Activated naive CD8-positive, alpha-beta T cell treated with anti-CD3 and anti-CD28 coated beads for 36 hours (primary cell): ENCODE measurements around the gene SYNGR1. TPM values are rescaled to one million over a fixed set of nuclear protein-coding genes. Genes with fewer than 3 reads are reported as not detected.
"Not testable (repeated sequence)": the region's sequence is repeated elsewhere in the genome, so short reads cannot be mapped to it uniquely, and the experiment has no call there.

ENCODE experiments used
- DNase-seq: peaks from one replicate; pipeline ENCODE4 v3.0.0; 2021
- H3K27ac Mint-ChIP-seq: one replicate; pipeline ENCODE4 v1.8.0; 2022; ENCODE audit warnings: mild to moderate bottlenecking, moderate library complexity, mixed read lengths
- H3K27me3 Mint-ChIP-seq: one replicate; pipeline ENCODE4 v1.8.0; 2022; ENCODE audit warnings: mild to moderate bottlenecking, mixed read lengths
- H3K36me3 Mint-ChIP-seq: one replicate; pipeline ENCODE4 v1.8.0; 2021; ENCODE audit warnings: mild to moderate bottlenecking, mixed read lengths
- H3K4me1 Mint-ChIP-seq: one replicate; pipeline ENCODE4 v1.8.0; 2021; ENCODE audit warnings: mixed read lengths
- H3K4me3 Mint-ChIP-seq: one replicate; pipeline ENCODE4 v1.8.0; 2022; ENCODE audit warnings: mild to moderate bottlenecking, moderate library complexity, mixed read lengths
- H3K9me3 Mint-ChIP-seq: one replicate; pipeline ENCODE4 v1.8.0; 2022; ENCODE audit warnings: mixed read lengths
- total RNA-seq, 2 experiments: library from RNA; stranded (reverse); gene quantifications; one replicate each; pipeline ENCODE4 v1.2.3, GENCODE V29; 2021

SYNGR1 gene
- total RNA-seq, 2 experiments from 2014 or later: 7.4 to 9.3 TPM

DNA sequence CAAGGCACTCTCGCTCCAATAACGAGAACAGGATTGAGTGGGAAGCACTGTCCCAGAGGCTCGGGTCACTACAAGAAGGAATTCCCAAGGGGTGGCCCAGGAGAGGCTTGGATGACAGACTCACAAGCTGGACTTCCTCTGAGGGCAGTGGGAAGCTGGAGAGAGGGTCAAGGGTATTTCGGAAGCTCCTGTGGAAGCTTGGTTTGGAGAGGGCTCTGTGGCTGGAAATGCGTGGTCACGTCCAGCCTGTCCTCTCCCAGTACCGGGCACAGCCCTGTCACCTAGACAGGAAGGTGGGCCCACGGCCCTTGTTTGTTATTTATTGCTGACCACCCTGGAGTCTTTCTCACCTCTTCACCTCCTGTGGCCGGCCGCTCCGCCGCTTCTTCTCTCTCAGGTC is 5.3 kb downstream of the SYNGR1 start:
- H3K9me3 Mint-ChIP-seq: no peaks in the 10 kb centered on the region
- H3K36me3 Mint-ChIP-seq: peaks cover 3% of the 10 kb centered on the region
- no peak for DNase-seq
- peaks cover 22% of the 10 kb centered on the region for H3K4me1 Mint-ChIP-seq
- no peak overlapping the region for H3K27ac Mint-ChIP-seq
- no peak overlapping the region for H3K4me3 Mint-ChIP-seq
- H3K27me3 Mint-ChIP-seq: no peaks in the 10 kb centered on the region

DNA sequence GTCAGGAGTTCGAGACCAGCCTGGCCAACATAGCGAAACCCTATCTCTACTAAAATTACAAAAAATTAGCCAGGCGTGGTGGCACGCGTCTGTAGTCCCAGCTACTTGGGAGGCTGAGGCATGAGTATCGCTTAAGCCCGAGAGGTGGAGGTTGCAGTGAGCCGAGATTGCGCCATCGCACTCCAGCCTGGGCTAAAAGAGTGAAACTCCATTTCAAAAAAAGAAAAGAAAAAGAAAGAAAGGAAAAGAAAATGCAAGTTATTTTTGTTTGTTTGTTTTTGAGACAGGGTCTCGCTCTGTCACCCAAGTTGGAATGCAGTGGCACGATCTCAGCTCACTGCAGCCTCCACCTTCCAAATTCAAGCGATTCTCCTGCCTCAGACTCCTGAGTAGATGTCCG is 6.0 kb downstream of the SYNGR1 start:
- H3K9me3 Mint-ChIP-seq, H3K4me3 Mint-ChIP-seq, H3K36me3 Mint-ChIP-seq, DNase-seq, H3K27me3 Mint-ChIP-seq, H3K27ac Mint-ChIP-seq: not testable (repeated sequence)
- H3K4me1 Mint-ChIP-seq: peaks cover 17% of the 10 kb centered on the region

DNA sequence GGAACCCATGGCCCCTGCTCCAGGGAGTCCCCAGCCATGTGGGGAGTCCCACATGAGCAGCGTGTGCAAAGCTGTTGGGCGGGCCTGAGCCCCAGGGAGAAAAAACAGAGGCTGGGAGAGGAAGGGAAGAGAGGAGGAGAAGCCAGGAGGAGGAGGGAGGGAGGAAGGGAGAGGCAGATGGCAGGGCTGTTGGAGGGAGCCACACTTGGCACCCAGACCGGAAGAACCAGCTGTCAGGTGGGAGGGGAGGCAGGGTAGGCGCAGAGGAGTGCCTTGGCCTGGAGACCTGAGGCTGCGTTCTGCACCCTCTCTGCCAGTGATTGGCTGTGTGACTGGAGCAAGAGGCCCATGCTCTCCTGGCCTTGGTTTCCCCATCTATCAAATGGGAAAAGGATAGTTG is 6.7 kb downstream of the SYNGR1 start:
- no peak overlapping the region for H3K27ac Mint-ChIP-seq
- peaks cover 10% of the 10 kb centered on the region for H3K4me1 Mint-ChIP-seq

DNA sequence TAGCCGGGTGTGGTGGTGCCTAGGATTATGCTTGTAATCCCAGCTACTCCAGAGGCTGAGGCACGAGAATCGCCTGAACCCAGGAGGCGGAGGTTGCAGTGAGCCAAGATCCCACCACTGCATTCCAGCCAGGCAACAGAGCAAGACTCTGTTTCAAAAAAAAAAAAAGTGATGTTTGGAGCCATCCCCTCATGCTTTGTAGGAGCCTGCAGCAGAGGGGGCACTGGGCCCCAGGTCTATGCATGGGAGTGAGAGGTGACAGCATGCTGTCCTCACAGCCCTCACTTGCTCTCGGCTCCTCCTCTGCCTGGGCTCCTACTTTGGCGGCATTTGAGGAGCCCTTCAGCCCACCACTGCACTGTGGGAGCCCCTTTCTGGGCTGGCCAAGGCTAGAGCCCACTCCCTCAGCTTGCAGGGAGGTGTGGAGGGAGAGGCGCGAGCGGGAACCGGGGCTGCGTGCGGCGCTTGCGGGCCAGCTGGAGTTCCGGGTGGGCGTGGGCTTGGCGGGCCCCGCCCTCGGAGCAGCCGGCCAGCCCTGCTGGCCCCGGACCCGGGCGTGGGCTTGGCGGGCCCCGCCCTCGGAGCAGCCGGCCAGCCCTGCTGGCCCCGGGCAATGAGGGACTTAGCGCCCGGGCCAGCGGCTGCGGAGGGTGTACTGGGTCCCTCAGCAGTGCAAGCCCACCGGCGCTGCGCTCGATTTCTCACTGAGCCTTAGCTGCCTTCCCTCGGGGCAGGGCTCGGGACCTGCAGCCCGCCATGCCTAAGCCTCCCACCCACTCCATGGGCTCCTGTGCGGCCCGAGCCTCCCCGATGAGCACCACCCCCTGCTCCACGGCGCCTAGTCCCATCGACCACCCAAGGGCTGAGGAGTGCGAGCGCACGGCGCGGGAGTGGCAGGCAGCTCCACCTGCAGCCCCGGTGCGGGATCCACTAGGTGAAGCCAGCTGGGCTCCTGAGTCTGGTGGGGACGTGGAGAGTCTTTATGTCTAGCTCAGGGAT is 7.6 kb downstream of the SYNGR1 start:
- H3K4me1 Mint-ChIP-seq, H3K36me3 Mint-ChIP-seq, DNase-seq, H3K27ac Mint-ChIP-seq, H3K27me3 Mint-ChIP-seq, H3K4me3 Mint-ChIP-seq, H3K9me3 Mint-ChIP-seq: not testable (repeated sequence)

More for the DNA sequence above, 6.7 kb downstream of the SYNGR1 start:
- peaks cover 3% of the 10 kb centered on the region for H3K36me3 Mint-ChIP-seq
- H3K9me3 Mint-ChIP-seq: no peaks in the 10 kb centered on the region
- no peak for DNase-seq
- H3K4me3 Mint-ChIP-seq: no peak overlapping the region
- no peaks in the 10 kb centered on the region for H3K27me3 Mint-ChIP-seq

GRCh38 chr22:39358197-39358596 is 8.4 kb downstream of the SYNGR1 start:
- H3K27ac Mint-ChIP-seq, H3K4me3 Mint-ChIP-seq, H3K9me3 Mint-ChIP-seq, H3K4me1 Mint-ChIP-seq, H3K36me3 Mint-ChIP-seq, H3K27me3 Mint-ChIP-seq, DNase-seq: not testable (repeated sequence)

DNA sequence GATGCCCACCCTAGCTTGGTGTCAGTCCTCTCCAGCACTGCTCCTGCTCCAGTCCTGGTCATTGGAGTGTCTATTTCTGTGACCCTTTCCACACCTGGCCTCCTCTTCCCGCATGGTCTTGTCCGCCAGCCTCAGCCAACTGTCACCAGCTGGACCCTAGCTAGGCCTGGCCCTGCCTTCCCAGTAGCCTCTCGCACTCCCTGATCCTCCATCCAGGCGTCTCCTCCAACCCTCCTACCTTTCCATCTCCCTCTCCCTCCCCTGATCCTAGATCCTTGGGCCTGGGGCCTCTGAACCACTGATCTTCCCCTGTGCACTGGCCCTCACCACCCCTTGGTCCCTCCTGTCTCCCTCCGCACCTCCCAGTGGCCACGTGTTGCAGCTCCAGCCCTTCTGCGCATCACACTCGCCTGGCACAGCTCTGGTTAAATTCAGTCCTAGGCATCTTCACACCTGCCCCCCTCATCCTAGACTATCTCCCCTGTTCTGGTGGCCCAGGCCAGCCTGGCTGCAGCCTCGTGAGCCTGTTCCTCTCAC is 9.9 kb downstream of the SYNGR1 start:
- H3K9me3 Mint-ChIP-seq: no peaks in the 10 kb centered on the region
- H3K36me3 Mint-ChIP-seq: peaks cover 3% of the 10 kb centered on the region
- no peaks in the 10 kb centered on the region for H3K27me3 Mint-ChIP-seq
- no peak for DNase-seq
- H3K27ac Mint-ChIP-seq: no peak overlapping the region
- H3K4me1 Mint-ChIP-seq: no peaks in the 10 kb centered on the region
- H3K4me3 Mint-ChIP-seq: no peak overlapping the region

DNA sequence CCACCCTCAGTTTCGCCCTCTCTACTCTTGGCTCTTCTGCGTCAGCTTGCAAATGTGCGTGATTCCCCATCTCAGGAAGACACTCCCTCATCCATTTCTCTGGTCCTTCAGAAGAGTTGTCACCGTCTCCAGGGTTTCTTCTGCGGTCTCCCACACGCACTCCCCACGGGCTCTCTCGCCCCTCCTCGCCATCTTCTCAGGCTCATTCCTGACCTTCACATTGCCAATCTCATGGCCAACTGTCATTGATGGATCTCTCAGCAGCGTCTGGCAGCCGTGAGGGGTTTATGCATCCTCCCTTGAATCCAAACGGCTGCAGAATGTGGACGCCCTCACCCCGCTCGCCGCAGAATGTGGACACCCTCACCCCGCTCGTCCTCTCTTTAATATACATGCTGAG is 10.5 kb downstream of the SYNGR1 start:
- peaks cover 3% of the 10 kb centered on the region for H3K36me3 Mint-ChIP-seq
- no peaks in the 10 kb centered on the region for H3K4me1 Mint-ChIP-seq
- DNase-seq: no peak
- no peak overlapping the region for H3K27ac Mint-ChIP-seq
- no peaks in the 10 kb centered on the region for H3K9me3 Mint-ChIP-seq
- H3K4me3 Mint-ChIP-seq: no peak overlapping the region
- no peaks in the 10 kb centered on the region for H3K27me3 Mint-ChIP-seq

- no peak overlapping the region for H3K27ac Mint-ChIP-seq
- H3K4me3 Mint-ChIP-seq: no peak overlapping the region
- no peaks in the 10 kb centered on the region for H3K4me1 Mint-ChIP-seq
- H3K9me3 Mint-ChIP-seq: no peaks in the 10 kb centered on the region
- no peak for DNase-seq
- no peaks in the 10 kb centered on the region for H3K27me3 Mint-ChIP-seq
- H3K36me3 Mint-ChIP-seq: peaks cover 3% of the 10 kb centered on the region
Measured at GRCh38 chr22:39360674-39361413, 11.1 kb downstream of the SYNGR1 start.

DNA sequence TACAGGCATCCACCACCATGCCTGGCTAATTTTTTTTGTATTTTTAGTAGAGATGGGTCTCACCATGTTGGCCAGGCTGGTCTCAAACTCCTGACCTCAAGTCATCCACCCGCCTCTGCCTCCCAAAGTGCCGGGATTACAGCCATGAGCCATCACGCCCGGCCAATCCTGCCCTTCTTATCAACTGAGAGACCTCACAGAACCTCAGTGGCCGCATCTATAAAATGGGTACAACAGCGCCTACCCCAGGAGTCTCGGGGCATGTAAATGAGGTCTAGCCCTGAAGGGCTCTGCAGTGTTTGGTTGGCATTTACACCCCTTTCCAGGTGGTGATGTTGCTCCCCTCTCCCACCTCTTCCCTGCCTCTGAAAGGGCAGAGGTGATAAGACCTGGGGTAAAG is 11.7 kb downstream of the SYNGR1 start:
- H3K4me3 Mint-ChIP-seq: no peak overlapping the region
- peaks cover under 1% of the 10 kb centered on the region for H3K36me3 Mint-ChIP-seq
- no peak overlapping the region for H3K27ac Mint-ChIP-seq
- no peaks in the 10 kb centered on the region for H3K27me3 Mint-ChIP-seq
- H3K4me1 Mint-ChIP-seq: peaks cover under 1% of the 10 kb centered on the region
- no peak for DNase-seq
- H3K9me3 Mint-ChIP-seq: no peaks in the 10 kb centered on the region

DNA sequence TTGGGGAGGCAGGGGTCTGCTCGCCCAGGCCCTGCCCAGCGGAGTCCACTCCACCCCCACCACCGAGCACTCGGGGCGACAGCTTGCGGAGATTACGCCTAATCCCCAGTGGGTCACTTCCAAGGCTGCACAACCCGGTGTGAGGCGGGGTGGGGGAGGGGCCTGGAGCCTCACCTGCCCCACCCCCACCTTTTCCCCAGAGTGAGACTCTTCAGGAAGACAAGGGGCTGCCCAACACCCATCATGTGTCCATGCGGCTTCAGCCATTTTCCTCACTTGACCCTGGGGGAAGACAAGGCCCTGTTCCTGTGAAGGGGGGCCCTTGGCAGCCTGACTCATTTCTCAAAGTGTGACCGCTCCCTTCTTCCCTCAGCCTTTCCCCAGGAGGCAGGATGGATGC is 12.5 kb downstream of the SYNGR1 start:
- Mint-ChIP-seq H3K9me3 (no peaks in the 10 kb centered on the region), H3K27me3 (no peaks in the 10 kb centered on the region), H3K27ac (no peak overlapping the region), H3K4me3 (no peak overlapping the region), H3K36me3 (no peaks in the 10 kb centered on the region), H3K4me1 (peaks cover 7% of the 10 kb centered on the region)
- no peak for DNase-seq

DNA sequence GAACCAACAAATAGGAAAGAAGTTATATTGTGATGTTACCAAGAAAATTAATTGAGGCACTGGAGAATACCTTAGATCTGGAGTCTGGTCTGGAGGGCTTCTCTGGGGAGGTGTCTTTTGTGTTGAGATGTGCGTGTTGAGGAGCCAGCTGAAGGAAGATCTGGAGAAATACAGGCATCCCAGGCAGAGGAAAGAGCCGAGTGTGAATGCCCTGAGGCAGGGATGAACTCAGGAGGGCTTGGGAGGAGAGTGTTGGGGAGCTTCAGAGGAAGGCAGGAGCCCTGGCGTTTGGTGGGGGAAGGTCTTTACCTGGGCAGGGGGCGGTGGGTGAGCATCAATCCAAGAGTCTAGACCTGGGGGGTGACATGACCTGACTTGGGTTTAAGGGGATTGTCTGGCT is 13.1 kb downstream of the SYNGR1 start:
- Mint-ChIP-seq H3K4me1 (peaks cover 7% of the 10 kb centered on the region), H3K27ac (no peak overlapping the region), H3K36me3 (no peaks in the 10 kb centered on the region), H3K9me3 (no peaks in the 10 kb centered on the region), H3K27me3 (no peaks in the 10 kb centered on the region), H3K4me3 (no peak overlapping the region)
- no peak for DNase-seq

DNA sequence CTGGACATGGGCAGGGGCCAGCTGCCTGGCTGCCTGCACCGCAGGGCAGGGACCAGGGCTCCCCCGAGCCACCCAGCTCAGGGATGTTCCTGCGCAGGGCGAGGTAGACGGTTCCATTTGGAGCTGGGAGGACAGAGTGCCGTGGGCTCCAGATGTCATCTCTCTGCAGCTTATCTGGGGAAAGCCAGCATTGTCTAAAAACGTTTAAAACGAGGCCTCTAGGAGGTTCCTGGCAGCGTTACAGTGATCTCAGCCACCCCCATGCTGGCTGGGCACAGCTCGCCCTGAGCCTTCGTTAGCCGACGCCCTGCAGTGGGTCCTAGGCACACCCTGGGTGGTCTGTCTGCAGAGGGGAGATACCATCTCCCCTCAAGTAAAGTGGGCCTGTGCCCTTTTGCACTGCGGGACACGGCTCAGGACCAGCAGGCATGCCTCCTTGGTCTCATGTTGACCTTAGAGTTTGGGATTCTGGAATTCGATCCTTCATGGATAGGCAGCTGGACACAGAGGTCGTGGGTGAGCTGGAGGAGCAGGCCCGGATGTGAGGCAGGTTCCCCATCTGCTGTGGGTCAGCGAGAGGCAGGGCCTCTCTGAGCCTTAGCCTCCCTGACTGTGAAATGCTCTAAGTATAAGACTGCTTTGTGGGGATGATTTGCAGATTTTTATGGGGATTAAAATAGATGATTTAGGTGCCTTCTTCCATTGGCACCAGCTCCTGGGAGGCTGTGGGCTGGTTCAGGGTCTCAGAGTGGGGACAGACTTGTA is 14.1 kb downstream of the SYNGR1 start:
- Mint-ChIP-seq H3K4me3 (no peak overlapping the region), H3K9me3 (no peaks in the 10 kb centered on the region), H3K27ac (no peak overlapping the region), H3K4me1 (peaks cover 7% of the 10 kb centered on the region), H3K36me3 (no peaks in the 10 kb centered on the region), H3K27me3 (no peaks in the 10 kb centered on the region)
- no peak for DNase-seq

DNA sequence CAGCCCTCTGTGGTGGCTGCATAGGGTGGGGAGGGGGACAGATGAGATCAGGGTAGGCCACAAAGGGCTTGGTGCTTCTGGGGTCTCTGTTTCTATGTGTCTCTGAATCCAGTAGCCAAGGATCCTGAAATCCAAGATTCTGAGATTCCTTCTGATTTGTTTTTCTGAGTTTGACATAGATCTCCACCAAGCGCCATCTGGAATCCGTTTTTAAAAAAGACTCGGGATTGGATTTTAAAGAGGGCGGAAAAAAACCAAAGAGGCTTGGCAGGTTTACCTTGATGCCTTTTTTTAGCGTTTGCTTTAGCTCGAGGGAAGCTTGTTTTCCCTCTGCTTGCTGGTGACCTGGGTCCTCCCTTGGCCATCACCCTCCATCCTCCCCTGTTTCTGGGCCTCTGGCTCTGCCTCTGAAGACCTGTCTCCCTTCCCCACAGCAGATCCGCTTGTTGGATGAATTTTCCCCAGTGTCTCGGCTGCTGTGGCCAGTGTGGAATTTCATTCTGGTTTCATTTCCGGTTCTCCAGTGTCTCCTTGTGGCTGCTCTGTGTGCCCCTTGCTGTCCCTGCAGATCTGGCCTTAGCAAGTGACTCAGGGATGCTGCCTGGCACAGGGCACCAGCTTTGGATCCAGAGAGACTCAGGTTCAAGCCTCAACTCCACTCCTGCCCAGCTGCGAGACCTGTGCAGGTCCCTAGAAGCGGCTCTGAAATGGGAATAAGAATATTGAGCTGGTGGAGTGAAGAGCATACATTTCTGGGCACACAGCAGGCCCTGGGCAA is 15.1 kb downstream of the SYNGR1 start:
- no peaks in the 10 kb centered on the region for H3K27me3 Mint-ChIP-seq
- no peak overlapping the region for H3K4me3 Mint-ChIP-seq
- DNase-seq: no peak
- no peaks in the 10 kb centered on the region for H3K9me3 Mint-ChIP-seq
- peaks cover 7% of the 10 kb centered on the region for H3K4me1 Mint-ChIP-seq
- no peak overlapping the region for H3K27ac Mint-ChIP-seq
- H3K36me3 Mint-ChIP-seq: no peaks in the 10 kb centered on the region

- Mint-ChIP-seq H3K27ac (no peak overlapping the region), H3K4me3 (no peak overlapping the region), H3K9me3 (no peaks in the 10 kb centered on the region), H3K27me3 (no peaks in the 10 kb centered on the region), H3K4me1 (peaks cover 7% of the 10 kb centered on the region), H3K36me3 (no peaks in the 10 kb centered on the region)
- DNase-seq: no peak
Measured at GRCh38 chr22:39365492-39365780, 15.6 kb downstream of the SYNGR1 start.
